Esophagus squamous epithelium (tissue), 5 donors: ENCODE data around the gene QKI. TPM values are rescaled to one million over a fixed set of nuclear protein-coding genes. Genes with fewer than 3 reads are reported as not detected.

Source experiments
- DNase-seq: peaks from one replicate; lab custom pipeline; 2025; lab: John Stamatoyannopoulos, UW
- H3K27ac ChIP-seq, 4 donors: fragments of 200-600 bp; sonication (generic); one replicate each; pipeline ENCODE4 v1.5.1; 2016 to 2019; ENCODE audit warnings: mild to moderate bottlenecking in 1 of 4
- H3K27me3 ChIP-seq, 4 donors: fragments of 200-600 bp; sonication (generic); 1 replicate in 3 of 4; 2 replicates in 1 of 4; pipeline versions ENCODE4 v1.5.1 to v1.6.0; 2017 to 2021; ENCODE audit warnings: antibody characterized with exemption in 1 of 4
- H3K36me3 ChIP-seq, 3 donors: fragments of 200-600 bp; sonication (generic); one replicate each; pipeline ENCODE4 v1.5.1; 2016 to 2019
- H3K4me1 ChIP-seq, 3 donors: fragments of 200-600 bp; sonication (generic); one replicate each; pipeline ENCODE4 v1.5.1; 2017 to 2019
- H3K4me3 ChIP-seq, 4 donors: fragments of 200-600 bp; sonication (generic); 1 replicate in 3 of 4; 2 replicates in 1 of 4; pipeline ENCODE4 v1.5.1; 2016 to 2019; ENCODE audit warnings: mild to moderate bottlenecking in 2 of 4, moderate library complexity in 1 of 4
- H3K9me3 ChIP-seq, 3 donors: fragments of 200-600 bp; sonication (generic); one replicate each; pipeline ENCODE4 v1.5.1; 2016 to 2019
- POLR2A ChIP-seq, 4 donors: fragments of 450-650 bp; IDR thresholded peaks; one replicate each; pipeline ENCODE4 v1.6.1; 2017; ENCODE audit warnings: antibody characterized with exemption in 4 of 4, mild to moderate bottlenecking in 4 of 4, moderate library complexity in 3 of 4
- WGBS, 2 donors: methylation state at CpG; one replicate each; pipeline ENCODE4 v1.1.5; 2018; 5-methylcytosine and 5-hydroxymethylcytosine counted together
- intact Hi-C: fragments of 100-400 bp; cut with DNase I; formaldehyde crosslinking; loops from one replicate; pipeline ENCODE4 v1.15.0; 2022
- total RNA-seq, 4 donors: library from RNA; depleted of rRNA; stranded (reverse); fragments of >200 nt; gene quantifications; one replicate each; pipeline ENCODE4 v1.1.0, GENCODE V29; 2016
- TF ChIP-seq, protein P1 (sequence below), 6 experiments: fragments of 450-650 bp in 4 of 6; fragments of 200-600 bp in 2 of 6; sonication (generic) in 2 of 6; IDR thresholded peaks; one replicate each; pipeline ENCODE4 v1.5.1; 2016 to 2019; ENCODE audit warnings: antibody characterized with exemption in 6 of 6, mild to moderate bottlenecking in 4 of 6, moderate library complexity in 4 of 6
- donor health status: DM: yes; HTN: yes; CAD: no.

Gene QKI
- total RNA-seq, 4 donors from 2014 or later = 46.2 to 149 (median 65.4) TPM

- Histone ChIP-seq H3K9me3 (no peaks in the 10 kb centered on the region), H3K36me3 (no peaks in the 10 kb centered on the region), H3K4me3 (peak overlapping the region in 3 of 4 donors; percentile 33 to 64 (median 36)), H3K4me1 (peaks cover 9 to 26% (median 12%) of the 10 kb centered on the region in 3 donors), H3K27ac (peak overlapping the region; percentile 68 to 87 (median 84)), H3K27me3 (no peaks in the 10 kb centered on the region)
- intact Hi-C loops = no loop called here
- DNase-seq = no peak
- TF ChIP-seq, protein P1, sequence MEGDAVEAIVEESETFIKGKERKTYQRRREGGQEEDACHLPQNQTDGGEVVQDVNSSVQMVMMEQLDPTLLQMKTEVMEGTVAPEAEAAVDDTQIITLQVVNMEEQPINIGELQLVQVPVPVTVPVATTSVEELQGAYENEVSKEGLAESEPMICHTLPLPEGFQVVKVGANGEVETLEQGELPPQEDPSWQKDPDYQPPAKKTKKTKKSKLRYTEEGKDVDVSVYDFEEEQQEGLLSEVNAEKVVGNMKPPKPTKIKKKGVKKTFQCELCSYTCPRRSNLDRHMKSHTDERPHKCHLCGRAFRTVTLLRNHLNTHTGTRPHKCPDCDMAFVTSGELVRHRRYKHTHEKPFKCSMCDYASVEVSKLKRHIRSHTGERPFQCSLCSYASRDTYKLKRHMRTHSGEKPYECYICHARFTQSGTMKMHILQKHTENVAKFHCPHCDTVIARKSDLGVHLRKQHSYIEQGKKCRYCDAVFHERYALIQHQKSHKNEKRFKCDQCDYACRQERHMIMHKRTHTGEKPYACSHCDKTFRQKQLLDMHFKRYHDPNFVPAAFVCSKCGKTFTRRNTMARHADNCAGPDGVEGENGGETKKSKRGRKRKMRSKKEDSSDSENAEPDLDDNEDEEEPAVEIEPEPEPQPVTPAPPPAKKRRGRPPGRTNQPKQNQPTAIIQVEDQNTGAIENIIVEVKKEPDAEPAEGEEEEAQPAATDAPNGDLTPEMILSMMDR (IDR thresholded peaks at IDR 0.05) = no peak
- TF ChIP-seq POLR2A (IDR thresholded peaks at IDR 0.05) = peak in 1 of 4 donors; percentile 50
- WGBS, 2 donors = 32 to 38% methylated on average over 16 to 17 of the region's 18 CpGs
Observed at GRCh38 chr6:163405412-163406309, 8.9 kb upstream of the QKI start.

DNA sequence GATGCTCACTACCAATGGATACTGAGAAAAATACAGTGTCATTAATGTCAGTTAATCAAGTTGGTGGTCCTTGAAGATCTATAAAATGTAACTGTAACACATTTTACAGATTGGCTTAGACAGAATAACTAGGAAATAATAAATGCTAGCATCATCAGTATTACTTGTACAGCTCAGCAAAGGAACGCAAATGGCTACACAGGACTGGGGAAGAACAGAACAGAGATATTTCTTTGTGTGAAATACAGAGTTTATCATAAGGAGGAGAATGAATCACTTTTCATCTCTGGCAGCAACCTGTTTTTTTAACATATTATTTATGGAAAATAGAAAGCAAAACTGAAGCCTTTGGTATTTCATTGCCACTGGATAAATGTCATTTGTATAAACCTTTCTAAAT, 8.2 kb upstream of the QKI start:
- no peak for TF ChIP-seq POLR2A (IDR thresholded peaks at IDR 0.05)
- TF ChIP-seq, protein P1 (IDR thresholded peaks at IDR 0.05) = no peak
- WGBS, 2 donors = 42 to 44% methylated on average over 1 of the region's 1 CpG
- peak overlapping the region in 3 of 4 donors; percentile 33 to 64 (median 36) for H3K4me3 ChIP-seq

DNA sequence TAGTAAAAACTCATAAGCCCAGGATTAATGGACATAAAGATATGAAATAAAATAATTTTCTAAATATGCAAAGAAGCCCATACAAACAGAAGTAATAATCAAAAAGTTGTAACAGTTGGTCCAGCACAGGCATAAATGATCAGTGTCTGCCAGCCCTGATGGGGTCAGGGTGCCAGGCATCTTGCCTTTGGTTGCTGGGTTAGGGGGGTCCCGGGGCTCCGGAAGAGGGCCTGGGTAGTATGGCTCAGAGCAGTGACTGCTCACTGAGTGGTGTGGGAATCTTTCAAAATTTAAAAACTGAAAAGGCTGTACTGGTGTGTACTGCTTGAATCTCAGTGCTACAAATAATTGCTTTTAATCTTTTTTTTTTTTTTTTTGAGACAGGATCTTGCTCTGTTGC, 7.7 kb upstream of the QKI start:
- intact Hi-C loops = no loop called here
- WGBS, 2 donors = 89 to 92% methylated on average over 2 of the region's 2 CpGs
- Histone ChIP-seq H3K27me3 (no peaks in the 10 kb centered on the region), H3K4me1 (peaks cover 9 to 26% (median 12%) of the 10 kb centered on the region in 3 donors), H3K36me3 (no peaks in the 10 kb centered on the region), H3K4me3 (no peak overlapping the region), H3K27ac (peak overlapping the region in 3 of 4 donors; percentile 68 to 86 (median 82)), H3K9me3 (no peaks in the 10 kb centered on the region)
- no peak for DNase-seq
- TF ChIP-seq, protein P1 (IDR thresholded peaks at IDR 0.05) = no peak
- no peak for TF ChIP-seq POLR2A (IDR thresholded peaks at IDR 0.05)

More for the DNA sequence above, 8.2 kb upstream of the QKI start:
- no peak for DNase-seq
- Histone ChIP-seq H3K9me3 (no peaks in the 10 kb centered on the region), H3K27me3 (no peaks in the 10 kb centered on the region), H3K4me1 (peaks cover 9 to 26% (median 12%) of the 10 kb centered on the region in 3 donors), H3K36me3 (no peaks in the 10 kb centered on the region), H3K27ac (peak overlapping the region; percentile 68 to 87 (median 84))
- intact Hi-C loops = no loop called here

DNA sequence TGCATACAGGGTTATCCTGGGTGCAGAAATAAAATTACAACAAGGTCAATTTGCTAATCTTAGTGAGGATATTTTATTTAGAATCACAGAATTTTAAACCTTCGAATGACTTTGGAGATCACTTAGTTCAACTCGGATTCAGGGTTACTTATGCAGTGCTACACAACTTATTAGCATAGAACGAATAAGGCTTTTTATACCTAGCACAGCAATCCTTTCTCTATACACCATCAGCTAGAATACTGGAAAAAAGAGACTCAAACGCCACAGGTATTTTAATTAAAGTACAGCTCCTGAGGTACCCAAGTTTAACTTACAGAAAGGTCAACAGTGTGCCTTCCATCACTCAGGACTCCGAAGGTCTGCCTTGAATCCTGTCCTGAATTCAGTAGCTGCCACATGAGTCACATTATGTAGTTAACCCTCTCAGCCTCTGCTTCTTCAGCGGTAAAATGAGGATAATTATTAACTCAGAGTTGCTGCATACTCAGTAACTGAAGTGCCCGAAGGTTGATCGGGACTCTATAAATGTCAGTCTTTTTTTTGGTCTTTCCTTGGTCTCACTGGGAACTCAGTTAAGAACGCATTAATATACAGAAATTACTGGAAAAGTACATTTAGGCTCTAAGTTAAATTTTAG, 6.0 kb upstream of the QKI start:
- intact Hi-C loops = no loop called here
- WGBS, 2 donors = 88 to 90% methylated on average over 9 of the region's 9 CpGs
- Histone ChIP-seq H3K4me1 (peaks cover 9 to 36% (median 12%) of the 10 kb centered on the region in 3 donors), H3K27me3 (no peaks in the 10 kb centered on the region), H3K36me3 (no peaks in the 10 kb centered on the region), H3K27ac (no peak overlapping the region), H3K9me3 (no peaks in the 10 kb centered on the region), H3K4me3 (no peak overlapping the region)
- DNase-seq = no peak
- no peak for TF ChIP-seq POLR2A (IDR thresholded peaks at IDR 0.05)
- TF ChIP-seq, protein P1 (IDR thresholded peaks at IDR 0.05) = no peak
